Prostate gland (tissue), 2 donors: Measurements from ENCODE around the gene N4BP2. TPM values are rescaled to one million over a fixed set of nuclear protein-coding genes. Genes with fewer than 3 reads are reported as not detected.
A peak's percentile ranks its signal among the peaks of the same experiment; 100 is the strongest.

Experiments used
- DNase-seq: peaks from one replicate; pipeline ENCODE4 v3.0.0-alpha.2; 2019; ENCODE audit warnings: low spot score
- H3K27ac ChIP-seq, 2 donors: fragments of 200-600 bp; sonication (generic); 2 replicates each; pipeline ENCODE4 v1.5.1; 2017 to 2019
- H3K27me3 ChIP-seq: fragments of 200-600 bp; sonication (generic); replicated peaks from 2 replicates; pipeline ENCODE4 v1.5.1; 2019; ENCODE audit not compliant: insufficient read depth
- H3K36me3 ChIP-seq, 2 donors: fragments of 200-600 bp; sonication (generic); 1 replicate in 1 of 2; 2 replicates in 1 of 2; pipeline versions ENCODE4 v1.5.1 to v1.8.1; 2017 to 2019
- H3K4me1 ChIP-seq: fragments of 200-600 bp; sonication (generic); replicated peaks from 2 replicates; pipeline ENCODE4 v1.5.1; 2019
- H3K4me3 ChIP-seq, 2 donors: fragments of 200-600 bp; sonication (generic); 2 replicates each; pipeline ENCODE4 v1.5.1; 2017 to 2019
- H3K9me3 ChIP-seq: fragments of 200-600 bp; sonication (generic); 2 replicates; pipeline ENCODE4 v1.5.1; 2017
- POLR2A ChIP-seq: fragments of 450-650 bp; IDR thresholded peaks from one replicate; pipeline ENCODE4 v1.6.1; 2016; ENCODE audit warnings: antibody characterized with exemption, mild to moderate bottlenecking
- POLR2AphosphoS5 ChIP-seq: sonication (generic); formaldehyde crosslinking; IDR thresholded peaks from one replicate; pipeline ENCODE4 v1.6.1; 2017; ENCODE audit warnings: antibody characterized with exemption
- WGBS: methylation state at CpG from one replicate; pipeline ENCODE4 v1.1.5; 2018; 5-methylcytosine and 5-hydroxymethylcytosine counted together
- intact Hi-C: fragments of 100-400 bp; cut with DNase I; formaldehyde crosslinking; loops from one replicate; pipeline ENCODE4 v1.14.2; 2022
- total RNA-seq, 2 donors: library from RNA; depleted of rRNA; stranded (reverse); fragments of >200 nt; gene quantifications; one replicate each; pipeline ENCODE4 v1.1.0, GENCODE V29; 2016
- TF ChIP-seq, protein P1 (sequence below), 4 experiments: fragments of 200-600 bp in 2 of 4; fragments of 450-650 bp in 2 of 4; sonication (generic) in 2 of 4; IDR thresholded peaks; 1 replicate in 3 of 4; 2 replicates in 1 of 4; pipeline ENCODE4 v1.5.1; 2016 to 2019; ENCODE audit warnings: antibody characterized with exemption in 4 of 4, mild to moderate bottlenecking in 2 of 4, moderate library complexity in 2 of 4

Gene N4BP2
- total RNA-seq, 2 donors from 2014 or later = 8.7 to 14.7 TPM

DNA sequence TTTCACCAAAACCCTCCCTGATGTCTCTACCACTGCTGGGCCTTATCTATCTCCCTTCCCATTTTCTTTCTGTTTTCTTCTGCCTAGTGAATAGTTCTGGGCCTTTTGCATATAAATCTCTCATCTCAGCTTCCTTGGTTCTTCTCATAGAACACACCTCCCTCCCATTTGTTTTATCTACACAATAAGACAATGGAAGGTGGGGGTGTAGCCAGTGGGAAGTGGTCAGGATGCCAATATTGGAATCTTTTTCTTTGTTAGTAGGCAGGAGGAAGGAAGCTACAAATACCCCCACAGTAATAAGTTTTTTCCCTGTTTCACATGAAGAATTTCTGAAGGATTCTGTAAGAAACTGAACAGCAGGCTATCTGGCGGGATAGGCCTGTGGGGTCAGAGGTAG, 109.3 kb downstream of the N4BP2 start:
- no peaks in the 10 kb centered on the region for H3K4me1 ChIP-seq
- WGBS = 98% methylated on average over 1 of the region's 1 CpG
- no peaks in the 10 kb centered on the region for H3K36me3 ChIP-seq
- no peak for DNase-seq
- no peak overlapping the region for H3K27ac ChIP-seq
- no peak overlapping the region for H3K4me3 ChIP-seq
- H3K9me3 ChIP-seq = no peaks in the 10 kb centered on the region
- TF ChIP-seq, protein P1, sequence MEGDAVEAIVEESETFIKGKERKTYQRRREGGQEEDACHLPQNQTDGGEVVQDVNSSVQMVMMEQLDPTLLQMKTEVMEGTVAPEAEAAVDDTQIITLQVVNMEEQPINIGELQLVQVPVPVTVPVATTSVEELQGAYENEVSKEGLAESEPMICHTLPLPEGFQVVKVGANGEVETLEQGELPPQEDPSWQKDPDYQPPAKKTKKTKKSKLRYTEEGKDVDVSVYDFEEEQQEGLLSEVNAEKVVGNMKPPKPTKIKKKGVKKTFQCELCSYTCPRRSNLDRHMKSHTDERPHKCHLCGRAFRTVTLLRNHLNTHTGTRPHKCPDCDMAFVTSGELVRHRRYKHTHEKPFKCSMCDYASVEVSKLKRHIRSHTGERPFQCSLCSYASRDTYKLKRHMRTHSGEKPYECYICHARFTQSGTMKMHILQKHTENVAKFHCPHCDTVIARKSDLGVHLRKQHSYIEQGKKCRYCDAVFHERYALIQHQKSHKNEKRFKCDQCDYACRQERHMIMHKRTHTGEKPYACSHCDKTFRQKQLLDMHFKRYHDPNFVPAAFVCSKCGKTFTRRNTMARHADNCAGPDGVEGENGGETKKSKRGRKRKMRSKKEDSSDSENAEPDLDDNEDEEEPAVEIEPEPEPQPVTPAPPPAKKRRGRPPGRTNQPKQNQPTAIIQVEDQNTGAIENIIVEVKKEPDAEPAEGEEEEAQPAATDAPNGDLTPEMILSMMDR (IDR thresholded peaks at IDR 0.05) = no peak
- TF ChIP-seq POLR2AphosphoS5 = no peak
- no peak for TF ChIP-seq POLR2A
- intact Hi-C loops = no loop called here
- no peaks in the 10 kb centered on the region for H3K27me3 ChIP-seq

DNA sequence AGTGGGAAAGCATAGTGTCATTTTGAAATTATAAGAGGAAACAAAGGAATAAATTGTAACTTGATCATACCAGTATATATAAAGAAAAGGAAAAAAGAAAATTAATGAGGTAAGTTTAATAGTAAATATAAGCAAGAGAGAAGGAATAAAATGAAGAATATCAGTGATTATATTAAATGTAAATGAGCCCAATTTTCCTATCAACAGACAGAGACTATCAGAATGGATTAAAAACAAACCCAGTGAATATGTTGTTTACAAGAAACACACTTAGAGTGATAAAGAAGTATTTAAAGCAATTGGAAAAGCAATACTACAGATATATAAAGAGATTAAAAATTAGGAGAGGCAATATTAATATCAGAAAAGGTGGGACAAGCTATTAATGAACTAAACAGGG, 111.4 kb downstream of the N4BP2 start:
- H3K4me1 ChIP-seq = no peaks in the 10 kb centered on the region
- no peaks in the 10 kb centered on the region for H3K36me3 ChIP-seq
- H3K4me3 ChIP-seq = no peak overlapping the region
- H3K27ac ChIP-seq = no peak overlapping the region
- no peak for DNase-seq
- intact Hi-C loops = no loop called here
- TF ChIP-seq, protein P1 (IDR thresholded peaks at IDR 0.05) = no peak
- TF ChIP-seq POLR2A (no peak), POLR2AphosphoS5 (no peak)
- no peaks in the 10 kb centered on the region for H3K27me3 ChIP-seq
- no peaks in the 10 kb centered on the region for H3K9me3 ChIP-seq

DNA sequence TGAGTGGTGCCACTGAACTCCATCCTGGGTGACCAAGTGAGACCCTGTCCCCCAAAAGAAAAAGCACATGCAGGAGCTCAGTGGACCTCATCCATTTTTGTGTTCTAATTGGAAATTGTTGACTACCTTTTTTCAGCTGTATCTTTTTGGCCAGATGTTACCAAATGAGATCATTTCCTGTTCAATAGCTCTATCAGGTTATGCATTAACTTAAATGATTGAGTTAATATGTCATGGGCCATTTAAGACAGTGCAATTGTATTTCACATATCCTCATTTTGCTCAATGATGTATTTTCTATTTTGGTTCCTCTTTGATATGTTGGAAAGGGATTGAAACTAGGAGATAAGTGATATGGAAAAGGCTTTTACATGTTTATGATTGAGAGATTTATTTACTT, 113.9 kb downstream of the N4BP2 start:
- no peak overlapping the region for H3K27ac ChIP-seq
- TF ChIP-seq POLR2AphosphoS5 (no peak), POLR2A (no peak)
- TF ChIP-seq, protein P1 (IDR thresholded peaks at IDR 0.05) = no peak
- DNase-seq = no peak
- no peaks in the 10 kb centered on the region for H3K36me3 ChIP-seq
- H3K27me3 ChIP-seq = no peaks in the 10 kb centered on the region
- intact Hi-C loops = no loop called here
- H3K9me3 ChIP-seq = no peaks in the 10 kb centered on the region
- H3K4me1 ChIP-seq = no peaks in the 10 kb centered on the region
- no peak overlapping the region for H3K4me3 ChIP-seq

DNA sequence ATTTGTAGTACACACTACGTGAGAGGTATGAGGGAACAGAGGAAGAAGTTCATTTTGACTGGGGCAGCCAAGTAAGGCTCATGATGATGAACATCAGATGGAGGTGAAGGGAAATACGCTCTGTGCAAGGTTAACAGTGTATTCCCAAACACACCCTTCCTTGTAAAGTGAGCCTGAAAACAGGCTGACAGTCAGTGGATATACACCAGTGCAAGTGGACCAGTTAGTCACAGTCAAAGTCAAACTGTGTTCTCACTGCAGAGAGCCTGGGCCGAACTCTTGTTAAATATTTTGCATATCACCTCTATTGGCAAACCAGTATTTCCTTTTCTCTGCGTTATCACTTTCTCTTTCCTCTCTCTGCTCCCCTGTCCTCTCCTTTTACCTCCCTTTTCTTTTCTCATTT, 116.8 kb downstream of the N4BP2 start:
- no peak for DNase-seq
- no peaks in the 10 kb centered on the region for H3K4me1 ChIP-seq
- no peak overlapping the region for H3K4me3 ChIP-seq
- intact Hi-C loops = no loop called here
- WGBS = 32% methylated on average over 4 of the region's 4 CpGs
- TF ChIP-seq POLR2A (no peak), POLR2AphosphoS5 (peak; percentile 24)
- no peaks in the 10 kb centered on the region for H3K36me3 ChIP-seq
- H3K9me3 ChIP-seq = no peaks in the 10 kb centered on the region
- no peaks in the 10 kb centered on the region for H3K27me3 ChIP-seq
- no peak overlapping the region for H3K27ac ChIP-seq

DNA sequence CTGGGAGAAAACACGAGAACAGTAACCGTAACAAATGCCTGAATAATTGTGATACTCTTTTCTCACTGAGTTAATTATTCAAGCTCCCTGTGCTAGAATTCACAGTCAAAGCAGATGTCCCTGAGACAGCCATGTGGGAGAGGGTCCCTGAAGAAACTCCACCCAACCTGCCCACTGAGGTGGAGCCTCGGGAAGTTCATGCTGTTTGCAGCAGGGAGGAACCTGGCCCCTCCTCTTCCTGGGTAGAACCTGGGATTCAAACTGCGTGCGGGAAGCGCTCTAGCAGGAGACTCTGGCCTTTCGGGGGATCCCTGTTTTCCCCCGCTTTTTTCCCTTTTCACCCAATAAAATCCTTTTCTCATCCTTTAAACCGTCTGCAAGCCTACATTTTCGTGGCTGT, 120.0 kb downstream of the N4BP2 start:
- H3K9me3 ChIP-seq = no peaks in the 10 kb centered on the region
- TF ChIP-seq, protein P1 (IDR thresholded peaks at IDR 0.05) = no peak
- TF ChIP-seq POLR2A (no peak), POLR2AphosphoS5 (no peak)
- intact Hi-C loops = no loop called here
- no peak overlapping the region for H3K27ac ChIP-seq
- H3K4me3 ChIP-seq = no peak overlapping the region
- no peak for DNase-seq
- H3K27me3 ChIP-seq = no peaks in the 10 kb centered on the region
- no peaks in the 10 kb centered on the region for H3K4me1 ChIP-seq
- no peaks in the 10 kb centered on the region for H3K36me3 ChIP-seq
- 66% methylated on average over 10 of the region's 10 CpGs for WGBS
